Measurements from ENCODE around the gene C3. TPM values are rescaled to one million over a fixed set of nuclear protein-coding genes. Genes with fewer than 3 reads are reported as not detected.

The C3 gene
- total and polyA plus RNA-seq, 2 of the 13 experiments (the other 11 are each of a cell fraction or from before 2014, with no cell fraction given): 1,455 to 6,272 TPM

DNA sequence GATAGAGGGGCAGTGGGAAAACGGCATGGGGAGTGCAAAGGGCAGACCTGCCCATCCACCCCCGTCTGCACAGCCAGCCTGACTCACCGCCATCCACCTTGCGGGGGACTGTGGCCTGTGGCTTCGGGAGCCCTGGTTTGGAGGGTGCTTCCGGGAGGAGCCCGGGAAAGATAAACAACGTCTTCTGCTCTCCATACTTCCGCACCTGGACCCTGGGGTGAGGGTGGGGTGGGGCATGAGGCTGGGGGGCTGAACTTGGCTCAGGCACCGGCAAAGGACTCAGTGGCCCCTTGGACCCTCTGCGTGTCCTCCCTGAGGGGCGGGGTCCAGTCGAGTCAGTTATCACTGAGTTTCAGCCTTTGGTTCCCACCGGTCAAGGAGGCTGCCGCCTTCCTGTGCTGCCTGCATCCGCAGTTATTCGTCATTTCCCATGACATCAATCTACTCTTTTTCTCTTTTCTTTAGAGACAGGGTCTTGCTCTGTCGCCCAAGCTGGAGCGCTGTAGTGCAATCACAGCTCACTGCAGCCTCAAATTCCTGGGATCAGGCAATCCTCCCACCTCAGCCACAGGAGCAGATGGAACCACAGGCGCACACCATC lies 13.7 kb upstream of the C3 start (continued):
- no peak for TF ChIP-seq ZHX1 (CRISPR knock-in tag; IDR thresholded peaks at IDR 0.05; ENCODE audit: low read depth)
- TF ChIP-seq SSRP1 (CRISPR knock-in tag; IDR thresholded peaks at IDR 0.05): peak; percentile 60; the same call in 1 of the 2 replicates
- TF ChIP-seq ATF4 (CRISPR knock-in tag; IDR thresholded peaks at IDR 0.05): no peak
- TF ChIP-seq KDM6A (CRISPR knock-in tag; IDR thresholded peaks at IDR 0.05; ENCODE audit: low read depth): no peak
- TF ChIP-seq ZFP91 (CRISPR knock-in tag; IDR thresholded peaks at IDR 0.05; ENCODE audit: borderline replicate concordance): 0 out of 2 replicates have a peak, but pooled peaks have one; percentile 37
- TF ChIP-seq ZNF326 (CRISPR knock-in tag; IDR thresholded peaks at IDR 0.05; ENCODE audit: borderline replicate concordance): no peak
- TF ChIP-seq SRY (CRISPR knock-in tag; IDR thresholded peaks at IDR 0.05): no peak
- TF ChIP-seq LCORL (IDR thresholded peaks at IDR 0.05): no peak
- TF ChIP-seq LCORL (CRISPR knock-in tag; IDR thresholded peaks at IDR 0.05): peak; percentile 71
- TF ChIP-seq ZNF484 (CRISPR knock-in tag; IDR thresholded peaks at IDR 0.05; ENCODE audit: borderline replicate concordance, low read depth): no peak
- TF ChIP-seq MXD3 (CRISPR knock-in tag; IDR thresholded peaks at IDR 0.05): no peak
- TF ChIP-seq, protein P1, sequence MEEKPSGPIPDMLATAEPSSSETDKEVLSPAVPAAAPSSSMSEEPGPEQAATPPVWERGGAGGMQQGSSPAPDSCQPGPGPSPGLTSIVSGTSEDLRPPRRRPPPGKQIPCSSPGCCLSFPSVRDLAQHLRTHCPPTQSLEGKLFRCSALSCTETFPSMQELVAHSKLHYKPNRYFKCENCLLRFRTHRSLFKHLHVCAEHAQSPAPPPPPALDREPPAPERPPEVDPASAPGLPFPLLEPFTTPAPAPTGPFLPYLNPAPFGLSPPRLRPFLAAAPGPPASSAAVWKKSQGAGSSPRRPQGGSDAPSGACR (CRISPR knock-in tag; IDR thresholded peaks at IDR 0.05): 0 out of 2 replicates have a peak, but pooled peaks have one; percentile 68
- no peak for TF ChIP-seq ZNF747 (CRISPR knock-in tag; IDR thresholded peaks at IDR 0.05; ENCODE audit: borderline replicate concordance)
- TF ChIP-seq HMGA1 (CRISPR knock-in tag; conservative IDR thresholded peaks at IDR 0.05): no peak
- no peak for TF ChIP-seq POLR2AphosphoS2 (IDR thresholded peaks at IDR 0.05; ENCODE audit: low read depth, low read length)
- TF ChIP-seq ZNF350 (CRISPR knock-in tag; IDR thresholded peaks at IDR 0.05; ENCODE audit: borderline replicate concordance, low read depth): peak; percentile 51; the same call in 1 of the 2 replicates
- TF ChIP-seq SAP130 (CRISPR knock-in tag; IDR thresholded peaks at IDR 0.05; ENCODE audit: low read depth): peak; percentile 79
- no peak for TF ChIP-seq SNRNP70 (IDR thresholded peaks at IDR 0.05; ENCODE audit: low read depth, low read length)
- TF ChIP-seq, protein P2, sequence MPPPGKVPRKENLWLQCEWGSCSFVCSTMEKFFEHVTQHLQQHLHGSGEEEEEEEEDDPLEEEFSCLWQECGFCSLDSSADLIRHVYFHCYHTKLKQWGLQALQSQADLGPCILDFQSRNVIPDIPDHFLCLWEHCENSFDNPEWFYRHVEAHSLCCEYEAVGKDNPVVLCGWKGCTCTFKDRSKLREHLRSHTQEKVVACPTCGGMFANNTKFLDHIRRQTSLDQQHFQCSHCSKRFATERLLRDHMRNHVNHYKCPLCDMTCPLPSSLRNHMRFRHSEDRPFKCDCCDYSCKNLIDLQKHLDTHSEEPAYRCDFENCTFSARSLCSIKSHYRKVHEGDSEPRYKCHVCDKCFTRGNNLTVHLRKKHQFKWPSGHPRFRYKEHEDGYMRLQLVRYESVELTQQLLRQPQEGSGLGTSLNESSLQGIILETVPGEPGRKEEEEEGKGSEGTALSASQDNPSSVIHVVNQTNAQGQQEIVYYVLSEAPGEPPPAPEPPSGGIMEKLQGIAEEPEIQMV (CRISPR knock-in tag; IDR thresholded peaks at IDR 0.05; ENCODE audit: low read depth): no peak
- TF ChIP-seq ZFP36 (IDR thresholded peaks at IDR 0.05; ENCODE audit: borderline replicate concordance, low read depth, low read length, partially characterized antibody): no peak
